Stimulated activated CD4-positive, alpha-beta T cell treated with anti-CD3 and anti-CD28 coated beads, Interleukin-4, amount 100 ng/mL, for 24 hours (primary cell): ENCODE measurements around the gene CRK.

ENCODE experiments used
- DNase-seq: peaks from one replicate; pipeline ENCODE4 v3.0.0-alpha.2; 2020

The CRK gene

GRCh38 chr17:1455797-1456599 lies at the start of gene CRK:
Gene CRK (minus strand): TSS chr17:1456232. CDS start chr17:1456117, 115 bp downstream.
- peak; percentile 97 for DNase-seq

- DNase-seq = no peak
Measured at GRCh38 chr17:1505586-1505985, 49.6 kb upstream of the CRK start.

- DNase-seq = no peak
Measured at GRCh38 chr17:1504866-1505265, 48.8 kb upstream of the CRK start.

GRCh38 chr17:1503699-1504098 lies 47.7 kb upstream of the CRK start:
- DNase-seq = no peak

- no peak for DNase-seq
Measured at GRCh38 chr17:1498869-1499268, 42.8 kb upstream of the CRK start.

GRCh38 chr17:1498233-1498632 lies 42.2 kb upstream of the CRK start:
- no peak for DNase-seq

- DNase-seq = no peak
Measured at GRCh38 chr17:1497831-1498230, 41.8 kb upstream of the CRK start.

- no peak for DNase-seq
Measured at GRCh38 chr17:1496869-1497268, 40.8 kb upstream of the CRK start.

GRCh38 chr17:1495265-1495989 lies 39.4 kb upstream of the CRK start:
- DNase-seq = no peak

GRCh38 chr17:1494736-1495253 lies 38.8 kb upstream of the CRK start:
- no peak for DNase-seq

- no peak for DNase-seq
Measured at GRCh38 chr17:1494203-1494602, 38.2 kb upstream of the CRK start.

GRCh38 chr17:1493291-1493980 lies 37.4 kb upstream of the CRK start:
- DNase-seq = no peak

GRCh38 chr17:1492249-1493206 lies 36.5 kb upstream of the CRK start, which contains the start of gene MYO1C:
Gene MYO1C (minus strand): TSS chr17:1492686. CDS start chr17:1492487, 199 bp downstream.
- no peak for DNase-seq

GRCh38 chr17:1491443-1492248 lies 35.6 kb upstream of the CRK start:
- peak; percentile 40 for DNase-seq

GRCh38 chr17:1490643-1491442 lies 34.8 kb upstream of the CRK start:
- peak; percentile 67 for DNase-seq

GRCh38 chr17:1488826-1489270 lies 32.8 kb upstream of the CRK start:
- no peak for DNase-seq

- peak; percentile 65 for DNase-seq
Measured at GRCh38 chr17:1487939-1488825, 32.1 kb upstream of the CRK start.

GRCh38 chr17:1486802-1487695 lies 31.0 kb upstream of the CRK start:
- peak; percentile 79 for DNase-seq
